Urinary bladder (tissue), 4 donors: Measurements from ENCODE around the gene RBM47. TPM values are rescaled to one million over a fixed set of nuclear protein-coding genes. Genes with fewer than 3 reads are reported as not detected.
"Not testable (repeated sequence)": the region's sequence is repeated elsewhere in the genome, so short reads cannot be mapped to it uniquely, and the experiment has no call there.

Source experiments
- DNase-seq: peaks from one replicate; pipeline ENCODE4 v3.0.0-alpha.2; 2015; ENCODE audit errors: extremely low spot score
- H3K27ac ChIP-seq: one replicate; pipeline ENCODE4 v1.5.1; 2013; ENCODE audit warnings: low read depth, mild to moderate bottlenecking, moderate library complexity
- H3K36me3 ChIP-seq: one replicate; pipeline ENCODE4 v1.6.1; 2013; ENCODE audit warnings: mild to moderate bottlenecking, moderate library complexity; ENCODE audit not compliant: insufficient read depth
- H3K4me1 ChIP-seq: one replicate; pipeline ENCODE4 v1.6.1; 2013; ENCODE audit warnings: mild to moderate bottlenecking, moderate library complexity; ENCODE audit not compliant: insufficient read depth
- H3K4me3 ChIP-seq: one replicate; pipeline ENCODE4 v1.5.1; 2013; ENCODE audit warnings: low read depth, low read length
- WGBS: extraction: QIAGEN DNeasy Blood & Tissue Kit; methylation state at CpG from one replicate; pipeline ENCODE4 v1.1.7; 2013; 5-methylcytosine and 5-hydroxymethylcytosine counted together
- polyA plus RNA-seq: library from polyadenylated mRNA; stranded (reverse); fragments of 200-250 nt; gene quantifications from one replicate; pipeline ENCODE4 v1.2.3, GENCODE V29; 2013
- total RNA-seq: library from RNA; depleted of rRNA; stranded (reverse); fragments of >200 nt; gene quantifications from one replicate; pipeline ENCODE4 v1.2.3, GENCODE V29; 2014
- donor health status: healthy with polysubstance abuse.
- donor health status: healthy.

RBM47 gene
- total and polyA plus RNA-seq, 2 donors: 7.6 to 18.6 TPM

DNA sequence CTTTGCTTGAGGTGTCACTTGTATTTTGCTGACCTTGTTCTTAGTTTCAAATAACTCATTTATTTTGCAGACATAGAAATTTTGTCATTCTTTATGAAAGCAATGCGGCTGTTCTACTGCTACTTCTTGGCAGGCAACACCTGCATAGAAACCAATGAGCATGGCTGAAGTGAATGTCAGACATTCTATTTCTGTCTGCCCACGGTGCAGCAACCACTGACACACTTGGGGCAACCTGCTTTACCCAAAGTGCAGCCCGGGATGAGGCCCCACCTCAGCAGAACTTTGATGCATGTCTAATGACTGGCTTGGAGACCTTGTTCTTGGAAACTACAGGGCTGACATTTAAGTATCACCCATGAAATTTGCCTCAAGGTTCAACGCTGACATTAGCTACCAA is 93.6 kb downstream of the RBM47 start:
- Histone ChIP-seq H3K4me3 (no peak overlapping the region), H3K36me3 (no peaks in the 10 kb centered on the region), H3K27ac (no peak overlapping the region), H3K4me1 (no peaks in the 10 kb centered on the region)
- DNase-seq: no peak
- WGBS: 80% methylated on average over 4 of the region's 4 CpGs

DNA sequence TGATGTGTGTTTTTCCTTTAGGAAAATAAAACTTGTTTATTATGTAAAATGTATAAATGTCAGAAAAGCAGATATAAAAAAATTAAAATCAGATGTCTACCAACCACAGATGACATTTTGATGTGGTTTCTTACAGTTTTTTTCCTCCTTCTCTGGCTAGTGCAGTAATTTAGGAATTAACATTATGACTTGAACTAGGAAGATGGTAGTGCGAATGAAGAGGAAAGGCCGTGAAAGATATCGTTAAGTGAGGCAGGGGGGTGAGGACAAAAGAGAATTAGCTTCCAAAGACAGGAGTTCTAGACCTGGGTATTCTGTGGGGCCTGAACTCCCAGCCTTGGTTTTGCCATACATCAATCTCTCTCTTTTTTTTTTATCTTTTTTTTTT is 98.0 kb downstream of the RBM47 start:
- Histone ChIP-seq H3K27ac (no peak overlapping the region), H3K36me3 (no peaks in the 10 kb centered on the region), H3K4me1 (no peaks in the 10 kb centered on the region), H3K4me3 (no peak overlapping the region)
- 87% methylated on average over 3 of the region's 3 CpGs for WGBS
- DNase-seq: no peak

DNA sequence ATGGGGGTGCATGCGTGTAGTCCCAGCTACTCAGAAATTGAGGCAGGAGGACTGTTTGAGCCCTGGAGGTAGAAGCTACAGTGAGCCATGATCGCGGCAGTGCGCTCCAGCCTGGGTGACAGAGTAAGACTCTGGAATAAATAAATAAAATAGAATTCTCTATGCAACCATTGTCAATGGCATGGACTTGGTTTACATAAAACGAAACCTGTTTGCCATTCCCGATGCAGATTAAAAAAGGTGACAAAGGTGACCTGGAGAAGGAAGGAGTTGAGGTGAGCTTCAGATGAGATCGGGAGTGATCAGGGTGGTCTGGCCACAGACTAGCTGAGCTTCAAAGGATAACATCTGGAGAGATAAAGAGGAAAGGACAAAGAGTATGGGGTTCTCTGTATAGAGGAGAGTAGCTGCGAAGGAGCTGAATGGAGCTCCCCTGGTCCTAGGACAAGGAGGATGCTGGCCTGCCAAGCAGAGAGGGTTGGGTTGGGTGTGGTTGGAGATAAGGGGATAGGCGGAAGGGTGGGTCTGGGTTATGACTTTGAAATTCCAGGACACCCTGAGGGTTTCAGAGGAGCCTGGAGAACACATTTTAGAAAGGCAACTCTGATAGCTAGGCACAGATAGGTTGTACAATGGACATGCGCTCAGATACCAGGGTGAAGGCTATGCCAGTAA is 98.6 kb downstream of the RBM47 start:
- Histone ChIP-seq H3K4me3 (no peak overlapping the region), H3K4me1 (no peaks in the 10 kb centered on the region), H3K27ac (no peak overlapping the region), H3K36me3 (no peaks in the 10 kb centered on the region)
- no peak for DNase-seq
- WGBS: 86% methylated on average over 10 of the region's 10 CpGs

- no peaks in the 10 kb centered on the region for H3K4me1 ChIP-seq
- H3K27ac ChIP-seq: no peak overlapping the region
- H3K36me3 ChIP-seq: no peaks in the 10 kb centered on the region
- 98% methylated on average over 1 of the region's 1 CpG for WGBS
- H3K4me3 ChIP-seq: no peak overlapping the region
- no peak for DNase-seq
Measured at GRCh38 chr4:40526741-40527140, 102.9 kb downstream of the RBM47 start.

- no peak for DNase-seq
- Histone ChIP-seq H3K36me3 (no peaks in the 10 kb centered on the region), H3K4me3 (no peak overlapping the region), H3K4me1 (no peaks in the 10 kb centered on the region), H3K27ac (no peak overlapping the region)
- 57% methylated on average over 8 of the region's 8 CpGs for WGBS
Measured at GRCh38 chr4:40525752-40526598, 103.7 kb downstream of the RBM47 start.

GRCh38 chr4:40524366-40525041 is 105.2 kb downstream of the RBM47 start:
- 49% methylated on average over 11 of the region's 11 CpGs for WGBS
- Histone ChIP-seq H3K36me3 (no peaks in the 10 kb centered on the region), H3K27ac (no peak overlapping the region), H3K4me1 (no peaks in the 10 kb centered on the region), H3K4me3 (no peak overlapping the region)
- no peak for DNase-seq

DNA sequence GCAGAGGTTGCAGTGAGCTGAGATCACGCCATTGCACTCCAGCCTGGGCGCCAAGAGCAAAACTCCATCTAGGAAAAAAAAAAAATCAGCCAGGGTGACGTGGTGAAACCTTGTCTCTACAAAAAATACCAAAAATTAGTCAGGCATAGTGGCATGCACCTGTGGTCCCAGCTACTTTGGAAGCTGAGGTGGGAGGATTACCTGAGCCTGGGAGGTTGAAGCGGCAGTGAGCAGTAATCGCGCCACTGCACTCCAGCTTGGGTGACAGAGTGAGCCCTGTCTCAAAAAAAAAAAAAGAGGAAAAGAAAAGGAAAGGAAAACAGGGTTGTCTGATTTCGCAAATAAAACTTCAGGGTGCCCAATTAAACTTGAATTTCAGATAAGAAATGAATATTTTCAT is 106.1 kb downstream of the RBM47 start:
- no peaks in the 10 kb centered on the region for H3K36me3 ChIP-seq
- 83% methylated on average over 7 of the region's 7 CpGs for WGBS
- no peak overlapping the region for H3K4me3 ChIP-seq
- no peaks in the 10 kb centered on the region for H3K4me1 ChIP-seq
- no peak overlapping the region for H3K27ac ChIP-seq
- DNase-seq: no peak

DNA sequence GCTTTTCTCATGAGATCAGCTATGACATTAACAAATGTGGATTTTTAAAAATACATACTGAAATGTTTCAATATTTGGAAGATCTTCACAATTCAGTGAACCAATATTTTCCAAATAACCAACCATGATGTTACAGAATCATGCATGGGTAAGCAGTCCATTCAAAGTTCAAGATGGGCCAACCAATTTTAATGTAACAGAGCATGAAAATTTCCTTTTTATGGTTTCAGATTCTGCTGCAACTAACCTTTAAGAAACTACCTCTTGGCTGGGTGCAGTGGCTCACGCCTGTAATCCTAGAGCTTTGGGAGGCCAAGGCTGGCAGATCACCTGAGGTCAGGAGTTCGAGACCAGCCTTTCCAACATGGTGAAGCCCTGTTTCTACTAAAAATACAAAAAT is 107.7 kb downstream of the RBM47 start:
- Histone ChIP-seq H3K27ac (no peak overlapping the region), H3K4me3 (no peak overlapping the region), H3K36me3 (no peaks in the 10 kb centered on the region), H3K4me1 (no peaks in the 10 kb centered on the region)
- WGBS: 90% methylated on average over 2 of the region's 2 CpGs
- DNase-seq: no peak

- DNase-seq: no peak
- H3K27ac ChIP-seq: no peak overlapping the region
- no peaks in the 10 kb centered on the region for H3K4me1 ChIP-seq
- no peaks in the 10 kb centered on the region for H3K36me3 ChIP-seq
- 88% methylated on average over 4 of the region's 4 CpGs for WGBS
- no peak overlapping the region for H3K4me3 ChIP-seq
Measured at GRCh38 chr4:40520533-40520932, 109.1 kb downstream of the RBM47 start.

- H3K4me3 ChIP-seq, H3K27ac ChIP-seq, H3K4me1 ChIP-seq, DNase-seq, H3K36me3 ChIP-seq: not testable (repeated sequence)
- 93% methylated on average over 5 of the region's 5 CpGs for WGBS
Measured at GRCh38 chr4:40517081-40517480, 112.6 kb downstream of the RBM47 start.

GRCh38 chr4:40516651-40517050 is 113.0 kb downstream of the RBM47 start:
- 73% methylated on average over 4 of the region's 4 CpGs for WGBS
- no peaks in the 10 kb centered on the region for H3K36me3 ChIP-seq
- no peak for DNase-seq
- H3K27ac ChIP-seq: no peak overlapping the region
- H3K4me1 ChIP-seq: no peaks in the 10 kb centered on the region
- no peak overlapping the region for H3K4me3 ChIP-seq

GRCh38 chr4:40515398-40516293 is 114.0 kb downstream of the RBM47 start:
- no peaks in the 10 kb centered on the region for H3K36me3 ChIP-seq
- 52% methylated on average over 15 of the region's 15 CpGs for WGBS
- peak overlapping the region; percentile 2 for H3K27ac ChIP-seq
- no peaks in the 10 kb centered on the region for H3K4me1 ChIP-seq
- no peak for DNase-seq
- no peak overlapping the region for H3K4me3 ChIP-seq

DNA sequence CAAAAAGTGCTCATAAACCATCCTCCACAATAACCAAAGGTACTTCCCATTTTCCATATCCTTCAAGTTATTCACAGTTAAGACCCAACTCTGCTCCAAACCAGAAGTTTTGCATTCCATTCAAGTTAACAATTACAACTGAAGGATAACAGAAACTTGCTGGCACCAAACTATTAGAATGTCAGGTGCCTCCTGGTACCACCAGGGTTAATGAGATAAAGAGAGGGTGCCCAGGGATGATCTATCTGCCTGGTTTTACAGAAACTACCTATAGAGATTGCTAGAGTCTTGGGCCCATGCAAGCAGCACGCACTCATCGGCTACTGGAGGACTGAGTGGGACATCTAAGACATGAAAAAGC is 114.6 kb downstream of the RBM47 start:
- Histone ChIP-seq H3K4me1 (no peaks in the 10 kb centered on the region), H3K4me3 (no peak overlapping the region), H3K36me3 (no peaks in the 10 kb centered on the region), H3K27ac (no peak overlapping the region)
- 89% methylated on average over 2 of the region's 2 CpGs for WGBS
- DNase-seq: peak; percentile 72
